GM12891 (cell line): ENCODE results near the gene SCARB1.
"Not testable (repeated sequence)": the region's sequence is repeated elsewhere in the genome, so short reads cannot be mapped to it uniquely, and the experiment has no call there.

Experiments used
- DNase-seq: peaks from one replicate; pipeline ENCODE4 v3.0.0; 2011; ENCODE audit warnings: low spot score; ENCODE audit not compliant: insufficient read length
- FAIRE-seq: peaks from 2 replicates; lab custom pipeline; 2011; peaks lifted over from hg19 to GRCh38; lab: Jason Lieb, UNC
- PAX5 ChIP-seq: IDR thresholded peaks from 2 replicates; pipeline ENCODE4 v1.6.1; 2011; ENCODE audit warnings: low read length, moderate library complexity, mild to moderate bottlenecking; ENCODE audit not compliant: insufficient read depth, severe bottlenecking
- POLR2A ChIP-seq: IDR thresholded peaks from 2 replicates; pipeline ENCODE4 v1.6.1; 2011; ENCODE audit warnings: low read depth, low read length, control low read depth
- POLR2AphosphoS5 ChIP-seq: IDR thresholded peaks from 2 replicates; pipeline ENCODE4 v1.6.1; 2011; ENCODE audit warnings: low read depth, low read length, control low read depth
- POU2F2 ChIP-seq: IDR thresholded peaks from 2 replicates; pipeline ENCODE4 v1.6.1; 2011; ENCODE audit warnings: low read depth, mild to moderate bottlenecking, control low read depth, low read length, moderate library complexity
- SPI1 ChIP-seq: IDR thresholded peaks from 2 replicates; pipeline ENCODE4 v1.6.1; 2011; ENCODE audit warnings: low read depth, low read length, control low read depth
- TAF1 ChIP-seq: IDR thresholded peaks from 2 replicates; pipeline ENCODE4 v1.6.1; 2011; ENCODE audit warnings: low read depth, low read length, control low read depth

Gene SCARB1

GRCh38 chr12:124901003-124901402 lies 37.3 kb upstream of the SCARB1 start:
- no peak for FAIRE-seq
- no peak for DNase-seq

GRCh38 chr12:124900345-124900795 lies 36.7 kb upstream of the SCARB1 start:
- not testable (repeated sequence) for DNase-seq, FAIRE-seq

More at GRCh38 chr12:124901003-124901402, 37.3 kb upstream of the SCARB1 start:
- TF ChIP-seq POLR2A (no peak), TAF1 (no peak), POU2F2 (no peak), POLR2AphosphoS5 (no peak), PAX5 (no peak), SPI1 (no peak)

GRCh38 chr12:124898923-124899294 lies 35.2 kb upstream of the SCARB1 start:
- TF ChIP-seq POU2F2 (no peak), POLR2AphosphoS5 (no peak), TAF1 (no peak), PAX5 (no peak), POLR2A (no peak)
- DNase-seq (no peak), FAIRE-seq (no peak)

GRCh38 chr12:124898200-124898922 lies 34.7 kb upstream of the SCARB1 start:
- FAIRE-seq = peak; percentile 82
- no peak for TF ChIP-seq POLR2A
- TF ChIP-seq PAX5 = no peak
- peak; percentile 12; the same call in 1 of the 2 replicates for TF ChIP-seq SPI1
- no peak for TF ChIP-seq POU2F2
- TF ChIP-seq POLR2AphosphoS5 = no peak
- no peak for TF ChIP-seq TAF1
- DNase-seq = no peak

- DNase-seq (no peak), FAIRE-seq (no peak)
- TF ChIP-seq POU2F2 = no peak
- TF ChIP-seq TAF1 = no peak
- no peak for TF ChIP-seq SPI1
- no peak for TF ChIP-seq PAX5
- TF ChIP-seq POLR2A = no peak
- TF ChIP-seq POLR2AphosphoS5 = no peak
These were observed 32.8 kb upstream of the SCARB1 start for GRCh38 chr12:124896461-124896860.

- no peak for DNase-seq
- FAIRE-seq = no peak
- peak; percentile 58 for TF ChIP-seq PAX5
- TF ChIP-seq POU2F2 = peak; percentile 66; the same call in 1 of the 2 replicates
- TF ChIP-seq POLR2AphosphoS5 = no peak
These were observed 30.3 kb upstream of the SCARB1 start for GRCh38 chr12:124893792-124894516.

- TF ChIP-seq PAX5 = no peak
- TF ChIP-seq POLR2AphosphoS5 = no peak
- TF ChIP-seq POU2F2 = no peak
- TF ChIP-seq POLR2A = no peak
- no peak for TF ChIP-seq TAF1
- TF ChIP-seq SPI1 = no peak
- DNase-seq = no peak
- FAIRE-seq = no peak
These were observed 24.6 kb upstream of the SCARB1 start for GRCh38 chr12:124888260-124888659.

- not testable (repeated sequence) for DNase-seq, FAIRE-seq
These were observed 24.1 kb upstream of the SCARB1 start for GRCh38 chr12:124887766-124888165.

- FAIRE-seq (peak; percentile 94), DNase-seq (no peak)
- TF ChIP-seq TAF1 = no peak
- no peak for TF ChIP-seq SPI1
- no peak for TF ChIP-seq PAX5
These were observed 21.1 kb upstream of the SCARB1 start for GRCh38 chr12:124884587-124885438.
